Muscle layer of colon (tissue), 2 donors: ENCODE results near the gene AHCYL2.
"Not testable (repeated sequence)": the region's sequence is repeated elsewhere in the genome, so short reads cannot be mapped to it uniquely, and the experiment has no call there.

ENCODE experiments used
- H3K27ac ChIP-seq: one replicate; pipeline ENCODE4 v1.7.0; 2013; ENCODE audit warnings: low read depth, mild to moderate bottlenecking, low read length, moderate library complexity
- H3K27me3 ChIP-seq, 2 donors: one replicate each; pipeline ENCODE4 v1.7.0; 2013; ENCODE audit warnings: low read length in 2 of 2, mild to moderate bottlenecking in 2 of 2; ENCODE audit not compliant: insufficient read depth in 2 of 2, control insufficient read depth in 1 of 2
- H3K36me3 ChIP-seq: one replicate; pipeline ENCODE4 v1.7.0; 2013; ENCODE audit warnings: mild to moderate bottlenecking, low read length; ENCODE audit not compliant: insufficient read depth
- H3K4me1 ChIP-seq: one replicate; pipeline ENCODE4 v1.7.0; 2013; ENCODE audit warnings: mild to moderate bottlenecking, low read length; ENCODE audit not compliant: insufficient read depth
- H3K4me3 ChIP-seq, 2 donors: one replicate each; pipeline ENCODE4 v1.7.0; 2013; ENCODE audit warnings: low read length in 2 of 2, low read depth in 1 of 2, mild to moderate bottlenecking in 1 of 2, moderate library complexity in 1 of 2
- H3K9ac ChIP-seq: one replicate; pipeline ENCODE4 v1.7.0; 2013; ENCODE audit warnings: low read length
- H3K9me3 ChIP-seq: one replicate; pipeline ENCODE4 v1.7.0; 2013; ENCODE audit warnings: mild to moderate bottlenecking, low read length
- donor health status: abdominal sarcoma.
- donor health status: Adenocarcinoma of cecum.

AHCYL2 gene

DNA sequence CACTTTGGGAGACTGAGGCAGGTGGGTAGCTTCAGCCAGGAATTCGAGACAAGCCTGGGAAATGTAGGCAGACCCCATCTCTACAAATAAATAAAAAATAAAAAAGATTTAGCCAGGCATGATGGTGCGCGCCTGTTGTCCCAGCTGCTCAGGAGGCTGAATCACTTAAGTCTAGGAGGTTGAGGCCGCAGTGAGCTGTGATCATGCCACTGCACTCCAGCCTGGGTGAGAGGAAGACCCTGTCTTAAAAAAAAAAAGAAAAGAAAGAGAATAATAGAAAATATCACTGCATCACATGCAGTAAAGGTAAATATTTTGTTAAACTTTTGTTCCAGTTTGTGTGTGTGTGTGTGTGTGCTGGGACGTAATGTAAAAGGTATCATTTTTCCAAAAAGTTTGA lies 212.4 kb downstream of the AHCYL2 start:
- no peaks in the 10 kb centered on the region for H3K36me3 ChIP-seq
- H3K27me3 ChIP-seq: peaks cover 16% of the 10 kb centered on the region in 2 donors
- peaks cover 13% of the 10 kb centered on the region for H3K4me1 ChIP-seq
- no peak overlapping the region for H3K27ac ChIP-seq
- no peak overlapping the region for H3K4me3 ChIP-seq
- no peak overlapping the region for H3K9ac ChIP-seq
- H3K9me3 ChIP-seq: no peaks in the 10 kb centered on the region

- H3K27me3 ChIP-seq: peaks cover 10% of the 10 kb centered on the region in 2 donors
- H3K27ac ChIP-seq: no peak overlapping the region
- H3K4me3 ChIP-seq: no peak overlapping the region
Measured at GRCh38 chr7:129438281-129438838, 213.5 kb downstream of the AHCYL2 start.

GRCh38 chr7:129438839-129439651 lies 214.2 kb downstream of the AHCYL2 start:
- H3K27ac ChIP-seq: no peak overlapping the region

More at GRCh38 chr7:129438281-129438838, 213.5 kb downstream of the AHCYL2 start:
- no peaks in the 10 kb centered on the region for H3K9me3 ChIP-seq
- no peaks in the 10 kb centered on the region for H3K36me3 ChIP-seq
- H3K9ac ChIP-seq: no peak overlapping the region
- H3K4me1 ChIP-seq: peaks cover 13% of the 10 kb centered on the region

GRCh38 chr7:129439963-129440625 lies 215.3 kb downstream of the AHCYL2 start:
- Histone ChIP-seq H3K27me3 (peaks cover 4 to 10% of the 10 kb centered on the region in 2 donors), H3K4me3 (no peak overlapping the region), H3K9ac (no peak overlapping the region), H3K9me3 (no peaks in the 10 kb centered on the region), H3K27ac (no peak overlapping the region), H3K36me3 (no peaks in the 10 kb centered on the region), H3K4me1 (peaks cover 5% of the 10 kb centered on the region)

More at GRCh38 chr7:129438839-129439651, 214.2 kb downstream of the AHCYL2 start:
- Histone ChIP-seq H3K4me1 (peaks cover 9% of the 10 kb centered on the region), H3K9ac (no peak overlapping the region), H3K27me3 (peaks cover 10% of the 10 kb centered on the region in 2 donors), H3K4me3 (no peak overlapping the region), H3K9me3 (no peaks in the 10 kb centered on the region), H3K36me3 (no peaks in the 10 kb centered on the region)

DNA sequence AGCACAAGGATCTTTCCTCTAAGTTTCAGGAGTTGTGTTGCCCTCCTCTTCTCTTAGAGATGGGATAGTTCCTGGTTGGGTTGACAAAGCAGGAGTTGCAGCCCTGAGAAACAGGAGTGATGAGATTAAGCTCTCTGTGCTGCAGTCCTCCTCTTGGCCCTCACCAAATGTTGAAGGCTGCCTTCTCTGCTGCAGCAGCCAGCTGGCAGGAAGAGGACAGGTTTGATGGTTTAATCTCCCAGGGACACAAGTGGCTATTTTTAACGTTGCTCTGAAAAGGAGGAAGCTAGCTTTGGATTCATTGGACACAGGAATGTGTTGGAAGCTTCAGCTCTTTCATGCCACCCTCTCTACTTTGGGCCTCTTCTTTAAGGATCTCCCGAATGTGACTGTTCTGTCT lies 218.8 kb downstream of the AHCYL2 start:
- Histone ChIP-seq H3K27ac (no peak overlapping the region), H3K36me3 (no peaks in the 10 kb centered on the region)

GRCh38 chr7:129444776-129445175 lies 219.9 kb downstream of the AHCYL2 start:
- H3K27me3 ChIP-seq, H3K9me3 ChIP-seq, H3K36me3 ChIP-seq, H3K27ac ChIP-seq, H3K9ac ChIP-seq, H3K4me1 ChIP-seq, H3K4me3 ChIP-seq: not testable (repeated sequence)

More for the DNA sequence above, 218.8 kb downstream of the AHCYL2 start:
- Histone ChIP-seq H3K9ac (no peak overlapping the region), H3K4me1 (peaks cover 3% of the 10 kb centered on the region), H3K4me3 (no peak overlapping the region), H3K9me3 (no peaks in the 10 kb centered on the region), H3K27me3 (no peaks in the 10 kb centered on the region)

GRCh38 chr7:129446925-129447324 lies 222.1 kb downstream of the AHCYL2 start:
- H3K27ac ChIP-seq, H3K4me1 ChIP-seq, H3K9ac ChIP-seq, H3K36me3 ChIP-seq, H3K4me3 ChIP-seq, H3K27me3 ChIP-seq, H3K9me3 ChIP-seq: not testable (repeated sequence)

GRCh38 chr7:129447445-129447844 lies 222.6 kb downstream of the AHCYL2 start:
- not testable (repeated sequence) for H3K4me3 ChIP-seq, H3K4me1 ChIP-seq, H3K9me3 ChIP-seq, H3K27me3 ChIP-seq, H3K27ac ChIP-seq, H3K9ac ChIP-seq, H3K36me3 ChIP-seq

DNA sequence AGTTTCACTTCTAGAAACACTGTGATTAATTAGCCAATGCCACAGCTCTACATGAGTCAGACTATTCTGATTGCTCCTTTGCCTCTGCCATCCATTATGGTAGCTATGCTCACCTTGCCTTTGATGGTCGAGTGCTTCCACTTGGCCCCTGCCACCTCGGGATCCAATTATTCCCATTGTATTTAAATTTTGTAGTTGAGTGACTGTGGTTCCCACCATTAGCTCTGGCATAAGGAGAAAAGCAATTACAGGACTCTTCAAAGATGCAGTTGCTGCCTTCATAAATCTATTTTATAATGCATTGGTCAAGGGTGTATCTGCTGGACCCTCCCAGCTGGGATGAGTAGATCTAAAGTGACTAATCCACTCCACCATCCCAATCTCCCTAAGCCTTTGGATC lies 223.8 kb downstream of the AHCYL2 start:
- H3K36me3 ChIP-seq, H3K4me1 ChIP-seq, H3K27ac ChIP-seq, H3K4me3 ChIP-seq, H3K9me3 ChIP-seq, H3K27me3 ChIP-seq, H3K9ac ChIP-seq: not testable (repeated sequence)

DNA sequence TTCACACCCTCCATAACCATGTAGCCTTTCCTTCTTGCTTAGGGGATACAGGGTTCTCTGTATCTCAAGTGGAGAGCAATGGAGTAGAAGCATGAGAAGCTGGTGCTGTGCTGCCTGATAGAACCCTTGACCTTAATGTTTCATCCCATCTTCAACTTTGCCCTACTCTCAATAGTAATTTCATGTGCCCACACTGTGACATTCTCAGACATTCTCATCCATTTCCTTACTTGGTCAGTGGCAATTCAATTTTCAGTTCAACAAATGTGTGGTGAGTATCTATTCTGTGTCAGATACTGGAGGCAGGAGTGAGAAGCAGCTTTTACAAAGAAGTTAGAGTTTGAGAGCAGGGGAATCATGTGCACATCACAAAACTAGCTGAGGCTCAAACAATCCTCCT lies 225.5 kb downstream of the AHCYL2 start:
- Histone ChIP-seq H3K4me3 (no peak overlapping the region), H3K4me1 (no peaks in the 10 kb centered on the region), H3K9ac (no peak overlapping the region), H3K27ac (no peak overlapping the region), H3K27me3 (no peaks in the 10 kb centered on the region), H3K9me3 (peaks cover 5% of the 10 kb centered on the region), H3K36me3 (no peaks in the 10 kb centered on the region)

- no peaks in the 10 kb centered on the region for H3K36me3 ChIP-seq
- no peaks in the 10 kb centered on the region for H3K27me3 ChIP-seq
- peaks cover 5% of the 10 kb centered on the region for H3K9me3 ChIP-seq
- H3K4me3 ChIP-seq: no peak overlapping the region
- H3K9ac ChIP-seq: no peak overlapping the region
- H3K4me1 ChIP-seq: no peaks in the 10 kb centered on the region
- H3K27ac ChIP-seq: no peak overlapping the region
Measured at GRCh38 chr7:129452589-129453231, 227.9 kb downstream of the AHCYL2 start.
